Activated CD8-positive, alpha-beta T cell treated with anti-CD3 and anti-CD28 coated beads, Interleukin-2, amount 10 ng/mL, durations not matched to agents 7 days and 5 days (primary cell): Measurements from ENCODE around the gene TMEM125. TPM values are rescaled to one million over a fixed set of nuclear protein-coding genes. Genes with fewer than 3 reads are reported as not detected.

Experiments used
- ATAC-seq: fragments of 150-1000 bp; cut with Tn5 transposase; one replicate; pipeline ENCODE4 v1.10.0; 2021; ENCODE audit warnings: moderate library complexity
- CTCF ChIA-PET: fragments of 350-600 bp; sonication (Branson Sonifier 250); formaldehyde crosslinking; loops from one replicate; lab custom pipeline; 2021; ENCODE audit warnings: antibody characterized with exemption; lab: Charles Lee
- POLR2A ChIA-PET: fragments of 350-600 bp; sonication (Branson Sonifier 250); formaldehyde crosslinking; loops from one replicate; lab custom pipeline; 2021; ENCODE audit warnings: antibody characterized with exemption; lab: Charles Lee
- DNase-seq: peaks from one replicate; pipeline ENCODE4 v3.0.0-alpha.2; 2020
- H3K27ac Mint-ChIP-seq: one replicate; pipeline ENCODE4 v1.8.0; 2021; ENCODE audit warnings: mild to moderate bottlenecking, mixed read lengths
- H3K27me3 Mint-ChIP-seq: one replicate; pipeline ENCODE4 v1.8.0; 2021; ENCODE audit warnings: low read depth, mixed read lengths
- H3K36me3 Mint-ChIP-seq: one replicate; pipeline ENCODE4 v1.8.0; 2021; ENCODE audit warnings: low read depth, mixed read lengths
- H3K4me1 Mint-ChIP-seq: one replicate; pipeline ENCODE4 v1.8.0; 2021; ENCODE audit warnings: low read depth, mixed read lengths
- H3K4me3 Mint-ChIP-seq: one replicate; pipeline ENCODE4 v1.8.0; 2021; ENCODE audit warnings: mild to moderate bottlenecking, mixed read lengths
- H3K9me3 Mint-ChIP-seq: one replicate; pipeline ENCODE4 v1.8.0; 2022; ENCODE audit warnings: mixed read lengths; ENCODE audit not compliant: insufficient read depth
- total RNA-seq, 2 experiments: library from RNA; stranded (reverse); gene quantifications; one replicate each; pipeline ENCODE4 v1.2.3, GENCODE V29; 2021

TMEM125 gene
- total RNA-seq, 2 experiments from 2014 or later, result not detected

DNA sequence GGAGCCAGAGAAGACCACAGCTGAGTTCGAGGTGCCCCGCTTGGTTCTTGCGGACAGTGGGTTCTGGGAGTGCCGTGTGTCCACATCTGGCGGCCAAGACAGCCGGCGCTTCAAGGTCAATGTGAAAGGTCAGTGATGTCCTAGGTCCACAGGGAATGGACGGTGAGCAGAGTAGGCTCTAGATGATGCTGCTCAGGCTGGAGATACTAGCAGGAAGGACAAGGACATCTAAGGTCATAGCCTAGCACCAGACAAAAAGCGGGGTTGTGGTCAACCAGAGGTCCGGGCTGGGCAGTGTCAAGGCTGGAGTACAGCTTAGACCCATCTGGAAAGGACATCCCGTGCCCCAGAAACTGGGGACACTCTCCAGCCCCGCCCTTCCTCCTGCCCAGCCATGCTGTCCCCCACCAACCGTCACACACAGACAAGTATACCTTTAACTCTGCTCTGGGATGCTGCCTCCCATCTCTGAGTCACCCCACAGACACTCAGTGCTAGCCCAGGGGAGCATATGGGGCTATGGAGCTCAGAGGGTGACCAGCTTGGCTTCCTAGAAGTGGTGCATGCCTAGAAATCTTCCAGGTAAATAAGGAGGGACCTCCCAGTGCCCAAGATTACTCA lies 39.7 kb downstream of the TMEM125 start:
- no peaks in the 10 kb centered on the region for H3K27me3 Mint-ChIP-seq
- H3K4me1 Mint-ChIP-seq, result no peaks in the 10 kb centered on the region
- H3K9me3 Mint-ChIP-seq, result no peaks in the 10 kb centered on the region
- H3K27ac Mint-ChIP-seq, result no peak overlapping the region
- no peak for ATAC-seq
- POLR2A ChIA-PET, result no interaction called here
- H3K36me3 Mint-ChIP-seq, result no peaks in the 10 kb centered on the region
- no peak overlapping the region for H3K4me3 Mint-ChIP-seq
- DNase-seq, result no peak
- CTCF ChIA-PET, result no interaction called here

- ChIA-PET POLR2A (no interaction called here), CTCF (interaction anchor here (1.2 kb wide), 1 partner anchor 85 kb away, joined by 4 read pairs; no protein-coding TSS in a partner anchor)
- H3K4me1 Mint-ChIP-seq, result no peaks in the 10 kb centered on the region
- DNase-seq (no peak), ATAC-seq (no peak)
- no peaks in the 10 kb centered on the region for H3K9me3 Mint-ChIP-seq
- no peaks in the 10 kb centered on the region for H3K27me3 Mint-ChIP-seq
- H3K36me3 Mint-ChIP-seq, result no peaks in the 10 kb centered on the region
- no peak overlapping the region for H3K4me3 Mint-ChIP-seq
- no peak overlapping the region for H3K27ac Mint-ChIP-seq
Observed at GRCh38 chr1:43311521-43311920, 41.7 kb downstream of the TMEM125 start.

- no peaks in the 10 kb centered on the region for H3K27me3 Mint-ChIP-seq
- no peak overlapping the region for H3K27ac Mint-ChIP-seq
- POLR2A ChIA-PET, result no interaction called here
- CTCF ChIA-PET, result interaction anchor here (1.2 to 1.4 kb wide), 3 partner anchors 56 to 85 kb away, joined by 3 to 4 read pairs (median 3); partner anchors contain the start of gene ELOVL1
- DNase-seq, result no peak
- H3K9me3 Mint-ChIP-seq, result no peaks in the 10 kb centered on the region
- H3K36me3 Mint-ChIP-seq, result no peaks in the 10 kb centered on the region
- ATAC-seq, result no peak
- H3K4me1 Mint-ChIP-seq, result no peaks in the 10 kb centered on the region
- H3K4me3 Mint-ChIP-seq, result no peak overlapping the region
Observed at GRCh38 chr1:43312212-43312623, 42.4 kb downstream of the TMEM125 start.

GRCh38 chr1:43312663-43313515 lies 43.1 kb downstream of the TMEM125 start:
- Mint-ChIP-seq H3K9me3 (no peaks in the 10 kb centered on the region), H3K27ac (no peak overlapping the region), H3K4me1 (no peaks in the 10 kb centered on the region), H3K36me3 (no peaks in the 10 kb centered on the region), H3K27me3 (no peaks in the 10 kb centered on the region), H3K4me3 (no peak overlapping the region)
- no peak for ATAC-seq
- POLR2A ChIA-PET, result no interaction called here
- no peak for DNase-seq
- CTCF ChIA-PET, result interaction anchor here (1.4 kb wide), 2 partner anchors 55 to 73 kb away, joined by 3 read pairs; partner anchors contain the start of gene ELOVL1

DNA sequence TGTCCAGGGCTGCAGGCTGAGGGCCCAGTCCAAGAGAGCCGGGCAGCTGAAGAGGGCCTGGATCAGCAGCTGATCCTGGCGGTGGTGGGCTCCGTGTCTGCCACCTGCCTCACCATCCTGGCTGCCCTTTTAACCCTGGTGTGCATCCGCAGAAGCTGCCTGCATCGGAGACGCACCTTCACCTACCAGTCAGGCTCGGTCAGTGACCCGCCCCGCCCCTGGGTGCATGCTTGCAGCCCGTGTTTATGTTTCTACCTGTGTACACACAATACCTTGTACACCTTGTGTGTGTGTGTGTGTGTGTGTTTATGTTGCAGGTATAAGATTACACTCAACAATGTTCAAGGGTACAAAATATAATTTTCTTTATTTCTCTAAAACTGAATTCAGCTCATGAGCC lies 44.0 kb downstream of the TMEM125 start:
- POLR2A ChIA-PET, result no interaction called here
- Mint-ChIP-seq H3K4me1 (no peaks in the 10 kb centered on the region), H3K9me3 (no peaks in the 10 kb centered on the region), H3K27me3 (no peaks in the 10 kb centered on the region), H3K36me3 (no peaks in the 10 kb centered on the region), H3K4me3 (no peak overlapping the region), H3K27ac (no peak overlapping the region)
- CTCF ChIA-PET, result no interaction called here
- no peak for DNase-seq
- no peak for ATAC-seq

DNA sequence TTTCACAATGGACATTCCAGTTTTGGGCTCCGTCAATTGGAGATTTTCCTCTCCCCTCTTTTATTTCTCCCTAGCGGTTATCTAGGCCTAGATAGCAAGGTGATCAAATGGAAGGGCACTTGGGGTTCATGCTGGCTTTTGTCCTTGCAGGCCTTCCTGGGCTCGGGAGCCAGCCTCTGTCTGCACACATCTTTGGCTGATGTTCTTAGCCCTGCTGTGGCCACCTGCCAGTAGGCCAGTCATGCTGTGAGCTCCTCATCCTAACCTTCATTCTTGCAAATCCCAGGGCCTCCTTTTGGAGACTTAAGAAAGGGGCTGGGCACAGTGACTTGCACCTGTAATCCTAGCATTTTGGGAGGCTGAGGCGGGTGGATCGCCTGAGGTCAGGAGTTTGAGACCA lies 44.5 kb downstream of the TMEM125 start:
- Mint-ChIP-seq H3K36me3 (no peaks in the 10 kb centered on the region), H3K4me3 (no peak overlapping the region), H3K9me3 (no peaks in the 10 kb centered on the region), H3K27ac (no peak overlapping the region), H3K4me1 (no peaks in the 10 kb centered on the region), H3K27me3 (no peaks in the 10 kb centered on the region)
- ATAC-seq (no peak), DNase-seq (no peak)
- POLR2A ChIA-PET, result no interaction called here
- CTCF ChIA-PET, result no interaction called here

- H3K27ac Mint-ChIP-seq, result no peak overlapping the region
- POLR2A ChIA-PET, result no interaction called here
- H3K4me1 Mint-ChIP-seq, result no peaks in the 10 kb centered on the region
- H3K27me3 Mint-ChIP-seq, result no peaks in the 10 kb centered on the region
- no peaks in the 10 kb centered on the region for H3K9me3 Mint-ChIP-seq
- H3K36me3 Mint-ChIP-seq, result no peaks in the 10 kb centered on the region
- no peak overlapping the region for H3K4me3 Mint-ChIP-seq
- DNase-seq (no peak), ATAC-seq (no peak)
- CTCF ChIA-PET, result no interaction called here
Observed at GRCh38 chr1:43315481-43315880, 45.7 kb downstream of the TMEM125 start.

DNA sequence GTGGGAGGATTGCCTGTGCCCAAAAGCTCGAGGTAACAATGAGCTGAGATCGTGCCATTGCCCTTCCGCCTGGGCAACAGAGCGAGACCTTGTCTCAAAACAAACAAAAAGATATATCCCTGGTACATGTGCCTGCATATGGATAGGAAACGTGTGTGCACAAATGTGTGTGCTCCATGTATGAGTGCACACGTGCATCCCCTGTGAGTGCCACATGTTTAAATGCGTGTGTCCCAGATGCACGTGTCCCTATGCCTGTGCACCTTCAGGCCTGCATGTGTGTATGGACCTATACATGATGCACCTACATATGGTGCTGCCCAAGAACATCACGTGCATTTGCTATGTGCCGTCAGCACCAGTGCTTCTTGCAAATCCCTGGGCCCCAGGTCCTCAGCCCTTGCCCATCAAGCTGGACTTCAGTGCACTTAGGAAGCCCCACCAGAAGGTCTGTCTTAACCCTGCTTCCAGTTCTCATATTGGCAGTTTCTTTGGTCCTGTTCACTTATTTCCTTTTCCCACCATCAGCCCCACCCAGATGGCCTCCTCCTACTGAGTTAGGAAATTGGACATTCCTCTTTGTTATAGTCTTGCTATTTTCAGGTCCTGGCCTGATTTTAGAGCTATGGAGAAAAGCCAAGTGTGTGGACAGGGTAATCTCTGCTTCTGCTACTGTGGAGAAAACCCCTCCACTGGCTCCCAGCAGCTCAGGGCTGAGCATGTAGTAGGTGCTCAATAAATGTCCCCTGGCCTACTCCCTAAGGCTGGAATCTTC lies 46.4 kb downstream of the TMEM125 start:
- ATAC-seq (no peak), DNase-seq (no peak)
- no peaks in the 10 kb centered on the region for H3K4me1 Mint-ChIP-seq
- no peak overlapping the region for H3K4me3 Mint-ChIP-seq
- H3K27ac Mint-ChIP-seq, result no peak overlapping the region
- CTCF ChIA-PET, result no interaction called here
- POLR2A ChIA-PET, result no interaction called here
- H3K36me3 Mint-ChIP-seq, result no peaks in the 10 kb centered on the region
- no peaks in the 10 kb centered on the region for H3K9me3 Mint-ChIP-seq
- H3K27me3 Mint-ChIP-seq, result no peaks in the 10 kb centered on the region

- Mint-ChIP-seq H3K4me3 (no peak overlapping the region), H3K36me3 (no peaks in the 10 kb centered on the region), H3K27me3 (no peaks in the 10 kb centered on the region), H3K27ac (no peak overlapping the region), H3K9me3 (no peaks in the 10 kb centered on the region), H3K4me1 (no peaks in the 10 kb centered on the region)
- DNase-seq (no peak), ATAC-seq (no peak)
- ChIA-PET POLR2A (interaction anchor here (0.6 kb wide), 1 partner anchor 84 kb away, joined by 3 read pairs; no protein-coding TSS in a partner anchor), CTCF (no interaction called here)
Observed at GRCh38 chr1:43316738-43317520, 47.1 kb downstream of the TMEM125 start.

DNA sequence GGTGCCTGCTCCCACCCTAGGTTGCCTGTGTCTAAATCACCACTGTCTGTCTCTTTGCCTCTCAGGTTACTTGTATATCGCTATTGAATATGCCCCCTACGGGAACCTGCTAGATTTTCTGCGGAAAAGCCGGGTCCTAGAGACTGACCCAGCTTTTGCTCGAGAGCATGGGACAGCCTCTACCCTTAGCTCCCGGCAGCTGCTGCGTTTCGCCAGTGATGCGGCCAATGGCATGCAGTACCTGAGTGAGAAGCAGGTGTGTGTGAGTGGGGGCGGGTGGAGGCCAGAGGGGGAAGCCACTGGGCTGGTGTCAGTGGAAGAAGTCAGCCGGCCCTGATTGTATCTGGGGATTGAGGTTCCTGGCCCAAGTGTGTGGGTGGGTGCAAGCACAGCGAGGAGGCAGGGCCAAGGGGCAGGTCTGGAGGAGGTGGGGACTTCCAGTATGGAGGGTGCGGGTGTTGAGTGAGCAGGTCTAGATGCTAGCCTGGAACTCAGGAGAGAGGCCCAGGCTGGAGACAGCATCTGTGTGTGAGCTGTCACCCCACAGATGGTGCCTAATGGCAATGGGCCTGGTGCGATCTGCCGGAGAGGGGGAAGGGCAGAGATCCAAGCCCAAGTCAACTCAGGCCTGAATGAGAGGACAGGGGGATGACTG lies 48.2 kb downstream of the TMEM125 start:
- Mint-ChIP-seq H3K27ac (no peak overlapping the region), H3K27me3 (no peaks in the 10 kb centered on the region), H3K9me3 (no peaks in the 10 kb centered on the region), H3K36me3 (no peaks in the 10 kb centered on the region), H3K4me1 (no peaks in the 10 kb centered on the region), H3K4me3 (no peak overlapping the region)
- DNase-seq (no peak), ATAC-seq (no peak)
- CTCF ChIA-PET, result no interaction called here
- POLR2A ChIA-PET, result no interaction called here

DNA sequence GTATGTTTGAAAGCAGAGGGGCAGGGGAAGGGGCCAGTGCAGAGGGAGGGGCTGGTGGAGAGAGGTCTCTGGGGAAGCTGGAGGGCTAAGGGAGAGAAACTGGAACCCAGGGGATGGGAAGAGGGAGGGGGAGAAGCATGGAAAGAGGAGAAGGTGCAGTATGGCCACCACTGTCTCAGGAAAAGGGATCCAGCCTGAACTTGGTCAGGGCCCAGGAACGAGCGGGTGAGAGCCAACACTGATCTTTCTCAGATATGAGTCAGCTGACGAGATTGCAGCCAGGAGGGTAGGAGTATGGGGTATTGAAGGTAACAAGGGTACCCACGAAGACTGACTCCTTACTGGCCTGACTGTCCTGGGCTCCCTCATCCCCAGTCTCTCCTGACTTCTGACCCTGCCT lies 49.0 kb downstream of the TMEM125 start:
- Mint-ChIP-seq H3K9me3 (no peaks in the 10 kb centered on the region), H3K4me1 (no peaks in the 10 kb centered on the region), H3K4me3 (no peak overlapping the region), H3K36me3 (no peaks in the 10 kb centered on the region), H3K27me3 (no peaks in the 10 kb centered on the region), H3K27ac (no peak overlapping the region)
- DNase-seq (no peak), ATAC-seq (no peak)
- POLR2A ChIA-PET, result no interaction called here
- CTCF ChIA-PET, result no interaction called here
